Head of caudate nucleus (tissue), 42 donors: ENCODE results near the gene UNC119.

Experiments used
- DNase-seq, 42 donors: peaks; one replicate each; pipeline versions ENCODE4 v3.0.0 to v3.0.0-alpha.2; 2020 to 2021; ENCODE audit warnings: mixed read lengths in 7 of 42
- intact Hi-C: fragments of 100-400 bp; cut with DNase I; formaldehyde crosslinking; loops from one replicate; pipeline ENCODE4 v1.15.0; 2022

The UNC119 gene

GRCh38 chr17:28508211-28508724, 44.2 kb downstream of the UNC119 start:
- no peak for DNase-seq
- intact Hi-C loops: no loop called here

DNA sequence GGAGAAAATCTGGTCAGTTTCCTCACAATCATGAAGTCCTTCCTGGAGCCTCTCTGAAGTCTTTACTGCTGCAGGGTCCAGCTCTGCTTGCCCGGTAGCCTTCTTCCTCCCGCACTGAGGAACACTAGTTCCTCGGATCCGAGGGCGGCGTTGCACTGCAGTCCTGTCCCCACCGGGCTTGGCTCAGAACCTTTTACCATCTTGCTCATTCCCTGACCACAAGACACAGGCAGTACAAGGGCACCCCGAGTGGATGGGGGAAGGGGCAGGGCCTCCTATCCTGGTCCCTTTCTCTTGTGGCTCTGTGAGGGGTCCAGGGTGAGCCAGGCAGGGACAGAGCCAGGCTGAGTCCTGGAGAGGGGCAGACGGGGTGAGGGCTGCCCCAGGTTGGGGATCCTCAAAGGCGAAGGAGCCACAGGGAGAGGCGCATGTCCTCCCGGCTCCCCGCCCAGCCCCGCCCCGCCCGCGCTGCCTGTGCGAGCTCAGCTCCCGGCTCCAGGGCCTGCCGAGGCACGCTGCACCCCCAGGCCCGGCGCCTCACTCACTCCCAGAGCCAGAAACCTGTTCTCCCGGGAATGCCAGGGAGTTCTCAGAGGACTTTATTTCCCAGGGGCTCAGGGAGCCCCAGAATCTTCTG, 44.7 kb downstream of the UNC119 start:
- intact Hi-C loops: no loop called here
- no peak for DNase-seq

- intact Hi-C loops: no loop called here
- DNase-seq: no peak
Measured at GRCh38 chr17:28506763-28507487, 45.5 kb downstream of the UNC119 start.

DNA sequence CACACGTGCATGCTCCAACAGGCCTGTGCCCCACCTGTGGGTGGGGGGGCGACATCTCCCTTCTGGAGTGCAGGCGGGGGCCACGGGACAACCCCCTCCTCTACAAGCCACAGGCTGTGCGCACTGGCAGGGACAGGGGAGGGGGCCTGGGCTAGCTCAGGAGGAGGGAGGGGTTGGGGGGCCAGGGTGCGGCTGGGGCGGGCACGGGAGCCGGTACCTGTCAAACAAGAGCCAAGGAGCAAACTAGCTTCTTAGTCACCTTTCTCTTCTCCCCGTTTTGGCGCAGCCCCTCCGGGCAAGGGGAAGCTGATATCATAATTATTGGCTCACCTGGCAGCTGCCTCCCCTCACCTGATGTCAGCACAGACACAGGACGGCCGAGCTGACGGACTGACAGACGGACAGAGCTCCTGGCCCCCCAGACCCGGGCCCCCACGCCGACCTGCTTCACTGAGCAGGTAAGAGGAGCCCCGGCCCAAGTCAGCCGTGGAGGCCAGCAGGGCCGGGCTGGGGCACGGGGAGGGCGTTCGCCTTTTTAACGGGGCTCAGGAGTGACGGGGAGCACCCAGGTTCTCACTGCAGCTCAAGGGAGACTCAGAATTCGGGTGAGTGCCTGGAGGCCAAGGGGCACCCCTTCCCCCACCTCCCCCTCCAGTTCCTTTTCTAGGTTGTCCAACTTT, 46.3 kb downstream of the UNC119 start, which contains the start of gene FOXN1:
Gene FOXN1 (plus strand): TSS at position 363 of the 680 bp plus-strand sequence. CDS start 17,622 bp downstream, outside the sequence.
- intact Hi-C loops: no loop called here
- DNase-seq: no peak

DNA sequence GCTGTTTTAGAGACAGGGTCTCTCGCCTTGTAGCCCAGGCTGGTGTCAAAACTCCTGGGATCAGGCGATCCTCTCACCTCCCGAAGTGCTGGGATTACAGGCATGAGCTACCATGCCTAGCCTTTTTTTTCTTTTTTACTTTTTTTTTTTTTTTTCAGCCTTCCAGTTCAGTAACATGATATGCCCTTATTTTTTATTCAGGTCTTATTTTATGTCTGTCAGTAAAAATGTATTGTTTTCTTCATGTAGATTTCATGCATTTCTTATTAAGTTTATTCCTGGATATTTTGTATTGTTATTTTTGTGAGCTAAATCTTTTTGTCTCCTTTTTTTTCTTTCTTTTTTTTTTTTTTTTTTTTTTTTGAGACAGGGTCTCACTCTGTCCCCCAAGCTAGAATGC, 49.0 kb downstream of the UNC119 start:
- intact Hi-C loops: no loop called here
- DNase-seq: no peak

DNA sequence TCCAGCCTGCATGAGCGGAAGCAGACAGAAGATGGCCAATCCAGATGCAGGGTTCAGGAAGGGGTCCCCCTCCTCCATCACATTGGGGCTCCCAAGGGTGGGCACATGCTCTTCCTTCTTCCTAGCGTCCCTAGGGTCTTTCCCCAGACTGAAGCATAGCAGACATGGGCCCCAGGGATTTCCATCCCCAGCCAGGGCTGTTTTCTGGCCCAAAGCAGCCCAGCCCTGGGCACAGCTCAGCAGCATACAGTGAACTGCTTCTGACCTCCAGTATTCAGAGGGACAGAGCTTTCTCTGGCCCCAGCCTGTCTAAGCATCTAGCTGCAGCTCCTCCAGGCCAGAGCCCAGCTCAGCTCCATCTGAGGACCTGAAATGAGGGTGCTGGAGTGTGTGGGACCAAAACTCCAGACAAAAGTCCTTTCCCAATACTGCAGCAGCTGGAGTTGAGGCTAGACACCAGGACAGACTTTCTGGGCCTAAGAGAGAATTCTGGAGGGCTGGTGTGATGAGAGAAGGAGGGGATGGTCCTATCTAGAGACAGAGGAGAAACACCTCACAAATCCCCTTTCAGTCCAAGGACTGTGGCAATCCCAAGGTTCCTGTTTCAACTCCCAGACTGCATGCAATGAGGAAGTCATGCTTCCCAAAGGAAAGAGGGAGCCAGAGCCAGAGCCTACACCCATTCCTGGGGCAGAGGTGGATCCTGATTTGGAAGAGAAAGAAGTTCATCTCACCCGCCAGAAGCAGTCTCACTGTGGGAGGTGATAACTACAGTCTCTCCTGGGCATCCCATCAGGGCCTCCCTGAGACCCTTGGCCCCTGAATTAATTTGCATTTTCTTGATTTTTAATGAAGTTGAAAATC, 50.8 kb downstream of the UNC119 start:
- intact Hi-C loops: no loop called here
- DNase-seq: no peak

- no peak for DNase-seq
- intact Hi-C loops: no loop called here
Measured at GRCh38 chr17:28500712-28501379, 51.6 kb downstream of the UNC119 start.

- no peak for DNase-seq
- intact Hi-C loops: loop anchor here (5.0 to 10.0 kb wide), 2 partner anchors 37 to 115 kb away; partner anchors contain the start of gene RSKR
Measured at GRCh38 chr17:28499684-28500357, 52.6 kb downstream of the UNC119 start.

DNA sequence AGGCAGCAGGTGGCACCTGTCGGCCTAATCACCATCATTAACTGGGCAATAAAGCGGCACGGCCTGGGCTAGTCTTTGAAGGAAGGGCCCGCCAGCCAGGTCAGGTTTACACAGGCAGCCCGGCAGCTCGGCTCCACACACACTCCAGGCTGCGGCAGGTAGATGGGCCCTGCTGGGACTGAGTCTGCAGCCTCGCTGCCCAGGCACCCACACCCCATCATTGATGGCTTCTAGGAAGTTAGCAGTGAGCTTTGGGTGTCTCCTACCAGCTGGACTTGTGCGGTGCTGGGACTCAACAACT, 53.1 kb downstream of the UNC119 start:
- intact Hi-C loops: loop anchor here (5.0 to 10.0 kb wide), 2 partner anchors 38 to 115 kb away; partner anchors contain the start of gene RSKR
- DNase-seq: no peak

- DNase-seq: no peak
- intact Hi-C loops: loop anchor here (5.0 to 10.0 kb wide), 2 partner anchors 38 to 116 kb away; partner anchors contain the start of gene RSKR
Measured at GRCh38 chr17:28498652-28499363, 53.6 kb downstream of the UNC119 start.

GRCh38 chr17:28497931-28498330, 54.5 kb downstream of the UNC119 start:
- no peak for DNase-seq
- intact Hi-C loops: loop anchor here (5.0 to 10.0 kb wide), 2 partner anchors 39 to 117 kb away; partner anchors contain the start of gene RSKR
